Kidney epithelial cell (primary cell): ENCODE data around the gene P3H2. TPM values are rescaled to one million over a fixed set of nuclear protein-coding genes. Genes with fewer than 3 reads are reported as not detected.

Source experiments
- DNase-seq: peaks from one replicate; pipeline ENCODE4 v3.0.0-alpha.2; 2010; ENCODE audit warnings: low read depth
- H3K27me3 ChIP-seq: 2 replicates; pipeline ENCODE4 v1.6.0; 2011; ENCODE audit warnings: low read length; ENCODE audit not compliant: control insufficient read depth, insufficient read depth
- H3K36me3 ChIP-seq: 2 replicates; pipeline ENCODE4 v1.5.1; 2011; ENCODE audit warnings: low read length; ENCODE audit not compliant: control insufficient read depth, insufficient read depth
- H3K4me3 ChIP-seq: 2 replicates; pipeline ENCODE4 v1.5.1; 2011; ENCODE audit warnings: low read depth, mild to moderate bottlenecking, control low read depth, low read length
- total RNA-seq: library from RNA; depleted of rRNA; stranded (reverse); fragments of >200 nt; gene quantifications from 2 replicates; pipeline ENCODE4 v1.2.3, GENCODE V29; 2015
- TF ChIP-seq, protein P1 (sequence below): IDR thresholded peaks from 2 replicates; pipeline ENCODE4 v1.5.1; 2011; ENCODE audit warnings: mild to moderate bottlenecking, moderate library complexity, low read length, control low read depth, inconsistent platforms; ENCODE audit not compliant: insufficient read depth, poor library complexity, severe bottlenecking

Gene P3H2
- total RNA-seq, 1 donor from 2014 or later, result 27.8 TPM

DNA sequence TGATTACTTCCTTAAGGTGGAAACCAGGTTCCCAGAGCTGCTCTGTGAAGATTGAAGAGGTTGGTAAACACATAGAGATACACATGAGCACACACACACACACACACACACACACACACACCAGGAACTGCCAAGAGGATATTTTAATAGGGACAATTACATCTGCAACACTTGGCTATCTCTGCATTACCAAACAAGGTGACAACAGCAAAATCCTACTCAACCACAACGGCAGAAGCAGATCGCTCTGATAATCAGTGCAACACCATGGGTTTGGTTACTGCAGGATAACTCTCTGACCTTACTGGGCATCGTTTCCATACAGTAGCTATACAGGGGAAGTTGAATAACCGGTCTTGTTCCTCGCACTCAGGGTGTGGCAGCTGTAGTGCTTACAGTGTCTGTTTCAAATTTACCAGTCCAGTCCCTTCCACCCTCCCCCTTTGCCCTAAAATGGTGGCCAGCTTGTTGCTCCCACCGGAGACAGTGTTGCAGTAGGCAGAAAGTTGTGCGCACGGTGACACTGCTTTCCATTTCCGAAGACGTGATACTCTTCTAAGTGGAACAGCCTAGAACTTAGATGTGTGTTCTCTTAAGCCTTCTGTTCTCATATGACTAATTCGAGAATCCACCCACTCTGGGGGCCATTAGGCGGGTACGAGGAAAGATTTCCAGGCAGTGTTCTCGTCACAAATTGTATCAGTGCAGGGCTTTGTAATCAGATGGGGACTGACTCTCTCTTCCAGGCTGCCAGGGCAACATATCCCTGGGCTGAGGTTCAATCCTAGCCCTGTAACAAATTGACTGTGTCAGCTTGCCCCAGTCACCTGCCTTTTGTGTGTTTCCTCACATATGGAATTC is 176.2 kb downstream of the P3H2 start:
- TF ChIP-seq, protein P1, sequence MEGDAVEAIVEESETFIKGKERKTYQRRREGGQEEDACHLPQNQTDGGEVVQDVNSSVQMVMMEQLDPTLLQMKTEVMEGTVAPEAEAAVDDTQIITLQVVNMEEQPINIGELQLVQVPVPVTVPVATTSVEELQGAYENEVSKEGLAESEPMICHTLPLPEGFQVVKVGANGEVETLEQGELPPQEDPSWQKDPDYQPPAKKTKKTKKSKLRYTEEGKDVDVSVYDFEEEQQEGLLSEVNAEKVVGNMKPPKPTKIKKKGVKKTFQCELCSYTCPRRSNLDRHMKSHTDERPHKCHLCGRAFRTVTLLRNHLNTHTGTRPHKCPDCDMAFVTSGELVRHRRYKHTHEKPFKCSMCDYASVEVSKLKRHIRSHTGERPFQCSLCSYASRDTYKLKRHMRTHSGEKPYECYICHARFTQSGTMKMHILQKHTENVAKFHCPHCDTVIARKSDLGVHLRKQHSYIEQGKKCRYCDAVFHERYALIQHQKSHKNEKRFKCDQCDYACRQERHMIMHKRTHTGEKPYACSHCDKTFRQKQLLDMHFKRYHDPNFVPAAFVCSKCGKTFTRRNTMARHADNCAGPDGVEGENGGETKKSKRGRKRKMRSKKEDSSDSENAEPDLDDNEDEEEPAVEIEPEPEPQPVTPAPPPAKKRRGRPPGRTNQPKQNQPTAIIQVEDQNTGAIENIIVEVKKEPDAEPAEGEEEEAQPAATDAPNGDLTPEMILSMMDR, result no peak
- no peaks in the 10 kb centered on the region for H3K36me3 ChIP-seq
- no peak overlapping the region for H3K4me3 ChIP-seq
- H3K27me3 ChIP-seq, result no peaks in the 10 kb centered on the region
- DNase-seq, result no peak

DNA sequence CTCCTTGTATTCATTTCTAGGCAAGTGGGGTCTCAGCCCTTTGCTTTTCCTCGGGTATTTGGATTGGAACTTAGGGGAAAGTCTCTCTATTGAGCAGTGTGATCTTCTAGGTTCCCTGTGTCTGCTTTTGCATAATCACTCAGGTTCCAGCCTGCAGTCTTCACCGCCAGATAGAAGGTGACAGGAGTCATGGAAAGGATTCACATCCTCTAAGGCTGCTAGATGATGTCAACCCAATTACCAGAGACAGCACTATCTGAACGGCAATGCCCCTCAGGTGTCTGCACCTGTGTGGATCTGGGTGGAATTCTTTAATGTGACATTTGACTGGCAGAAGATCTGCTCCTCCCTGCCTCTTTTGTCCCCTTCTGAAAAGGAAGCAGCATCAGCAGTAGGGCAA is 177.7 kb downstream of the P3H2 start:
- Histone ChIP-seq H3K36me3 (no peaks in the 10 kb centered on the region), H3K4me3 (no peak overlapping the region), H3K27me3 (no peaks in the 10 kb centered on the region)
- TF ChIP-seq, protein P1, result no peak
- no peak for DNase-seq

DNA sequence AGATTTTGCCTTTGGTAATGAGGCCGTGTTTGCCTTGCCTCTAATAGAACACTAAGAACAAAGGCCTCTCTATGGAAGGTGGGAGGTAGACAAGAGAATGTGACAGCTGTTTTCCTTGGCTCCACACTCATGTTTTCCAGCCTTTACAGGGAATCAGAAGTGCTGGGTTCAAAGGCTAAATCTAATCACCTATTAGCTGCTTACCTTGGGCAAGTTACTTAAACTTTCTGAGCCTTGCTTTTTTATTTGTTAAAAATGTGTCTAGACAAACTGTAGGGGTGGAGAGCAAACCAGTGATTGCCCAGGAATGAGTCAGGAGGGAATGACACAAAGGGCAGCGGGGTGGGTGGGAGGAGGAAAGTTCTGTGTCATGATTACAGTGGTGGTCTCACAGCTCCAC is 179.0 kb downstream of the P3H2 start:
- no peak overlapping the region for H3K4me3 ChIP-seq
- TF ChIP-seq, protein P1, result no peak
- H3K27me3 ChIP-seq, result no peaks in the 10 kb centered on the region
- no peak for DNase-seq
- no peaks in the 10 kb centered on the region for H3K36me3 ChIP-seq

DNA sequence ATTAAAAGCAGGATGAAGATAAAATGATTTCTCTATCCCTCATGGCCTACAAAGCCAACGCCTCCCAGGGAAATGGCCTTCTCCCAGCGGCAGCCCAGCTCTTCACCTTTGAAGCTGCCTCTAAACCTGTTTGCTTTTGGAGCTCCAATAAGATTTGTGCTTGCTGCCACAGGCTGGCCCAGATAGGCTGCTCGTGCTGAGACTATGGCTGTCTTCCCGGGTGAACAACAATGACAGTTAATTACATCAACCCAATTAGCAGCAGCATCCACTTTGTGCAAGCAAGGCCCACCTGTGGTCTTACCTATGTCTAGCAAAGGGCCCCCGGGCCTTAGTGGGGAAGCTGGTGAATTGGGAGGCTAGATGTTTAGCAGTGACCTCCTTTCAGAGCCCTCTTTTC is 179.6 kb downstream of the P3H2 start:
- no peak for DNase-seq
- Histone ChIP-seq H3K36me3 (no peaks in the 10 kb centered on the region), H3K27me3 (no peaks in the 10 kb centered on the region), H3K4me3 (no peak overlapping the region)
- TF ChIP-seq, protein P1, result no peak

DNA sequence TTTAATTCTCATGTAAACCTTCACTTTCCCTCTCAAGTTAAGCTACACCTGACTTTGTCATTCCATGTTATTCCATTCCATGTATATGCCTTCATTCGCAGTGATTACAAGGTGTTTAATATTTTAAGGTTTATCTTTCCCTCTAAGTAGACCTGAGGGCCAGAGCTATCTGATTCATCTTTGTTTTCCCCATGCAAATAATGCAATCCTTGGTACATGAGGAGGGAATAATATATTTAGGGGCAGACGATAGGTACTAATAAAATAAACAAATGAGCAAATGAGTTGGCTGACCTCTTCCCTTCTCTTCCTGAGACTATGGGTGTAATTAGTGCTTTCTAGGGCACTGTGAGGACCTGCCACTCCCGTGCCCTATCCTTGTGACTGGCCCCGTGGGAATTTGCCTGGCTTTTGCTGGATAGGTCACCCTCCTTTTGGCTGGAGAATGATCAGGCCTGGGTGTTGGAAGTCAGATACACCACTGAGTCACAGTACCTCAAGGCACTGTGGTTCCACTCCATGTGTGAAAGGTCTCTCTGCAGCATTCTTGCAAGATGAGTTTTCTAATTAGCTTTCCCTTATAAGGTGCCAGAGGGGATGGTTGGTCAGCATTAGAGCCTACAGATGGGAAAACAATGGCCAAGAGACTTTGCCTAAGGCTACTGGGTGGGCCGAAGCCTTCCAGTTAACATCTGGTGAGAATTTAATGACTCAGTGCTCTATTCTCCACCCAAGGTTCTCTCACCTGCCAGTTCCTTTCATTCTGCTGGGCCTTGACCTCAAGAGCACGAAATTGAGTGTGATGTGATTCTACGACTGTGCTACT is 183.2 kb downstream of the P3H2 start:
- DNase-seq, result peak; percentile 100
- TF ChIP-seq, protein P1, result no peak

More for the DNA sequence above, 183.2 kb downstream of the P3H2 start:
- H3K27me3 ChIP-seq, result no peaks in the 10 kb centered on the region
- H3K36me3 ChIP-seq, result no peaks in the 10 kb centered on the region
- no peak overlapping the region for H3K4me3 ChIP-seq
